GM10266 (cell line): ENCODE data around the gene CTPS2.
"Not testable (repeated sequence)": the region's sequence is repeated elsewhere in the genome, so short reads cannot be mapped to it uniquely, and the experiment has no call there.

Experiments used
- DNase-seq: peaks from one replicate; pipeline ENCODE4 v3.0.0; 2012; ENCODE audit errors: extremely low spot score
- CTCF ChIP-seq: IDR thresholded peaks from 2 replicates; pipeline ENCODE4 v1.5.1; 2012; ENCODE audit warnings: mild to moderate bottlenecking, low read depth; ENCODE audit not compliant: control insufficient read depth, insufficient read depth; ENCODE audit errors: missing control alignments

The CTPS2 gene

GRCh38 chrX:16725072-16725471 is 12.6 kb upstream of the CTPS2 start:
- TF ChIP-seq CTCF, result no peak
- no peak for DNase-seq

- TF ChIP-seq CTCF, result no peak
- no peak for DNase-seq
Measured at GRCh38 chrX:16722481-16722880, 10.0 kb upstream of the CTPS2 start.

- peak; percentile 69 for DNase-seq
- TF ChIP-seq CTCF, result no peak
Measured at GRCh38 chrX:16719334-16720084, 7.0 kb upstream of the CTPS2 start, which contains the start of gene SYAP1. Gene SYAP1 (plus strand): TSS chrX:16719612. CDS start chrX:16719725, 113 bp downstream.

GRCh38 chrX:16718824-16719333 is 6.4 kb upstream of the CTPS2 start:
- DNase-seq, result no peak
- TF ChIP-seq CTCF, result no peak

- not testable (repeated sequence) for DNase-seq
Measured at GRCh38 chrX:16716451-16716850, 4.0 kb upstream of the CTPS2 start.

- DNase-seq, result not testable (repeated sequence)
Measured at GRCh38 chrX:16715638-16716037, 3.2 kb upstream of the CTPS2 start.

GRCh38 chrX:16714504-16714903 is 2.0 kb upstream of the CTPS2 start:
- no peak for DNase-seq
- TF ChIP-seq CTCF, result no peak

- no peak for TF ChIP-seq CTCF
- peak; percentile 15 for DNase-seq
Measured at GRCh38 chrX:16711893-16712547, 449 bp downstream of the CTPS2 start.
